Right lobe of liver (tissue), 4 donors: ENCODE results near the gene PFKFB3.

Experiments
- CTCF ChIP-seq, 4 donors: fragments of 200-600 bp in 3 of 4; fragments of 450-650 bp in 1 of 4; IDR thresholded peaks; one replicate each; pipeline versions ENCODE4 v1.5.1 to v1.8.0; 2016 to 2022; ENCODE audit warnings: antibody characterized with exemption in 4 of 4, mild to moderate bottlenecking in 2 of 4
- POLR2A ChIP-seq: fragments of 450-650 bp; IDR thresholded peaks from one replicate; pipeline ENCODE4 v1.6.1; 2017; ENCODE audit warnings: antibody characterized with exemption, mild to moderate bottlenecking
- donor health status: DM: no; HTN: no; CAD: no.
- donor health status: DM: no; HTN: no; CAD: no.
- donor health status: DM: no; HTN: yes; CAD: no.

- TF ChIP-seq CTCF (IDR thresholded peaks at IDR 0.05), result no peak
- no peak for TF ChIP-seq POLR2A
Measured at GRCh38 chr10:6165221-6165725, 37.5 kb upstream of the PFKFB3 start.
